Esophagus muscularis mucosa (tissue), 4 donors: Measurements from ENCODE around the gene PUDP. TPM values are rescaled to one million over a fixed set of nuclear protein-coding genes. Genes with fewer than 3 reads are reported as not detected.
A peak's percentile ranks its signal among the peaks of the same experiment; 100 is the strongest.

Experiments used
- DNase-seq: peaks from one replicate; pipeline ENCODE4 v3.0.0-alpha.2; 2017; ENCODE audit errors: extremely low spot score
- H3K27ac ChIP-seq, 4 donors: fragments of 200-600 bp; sonication (generic); replicated peaks in 1 of 4; 1 replicate in 3 of 4; 2 replicates in 1 of 4; pipeline ENCODE4 v1.5.1; 2016 to 2019; ENCODE audit warnings: mild to moderate bottlenecking in 1 of 4
- H3K27me3 ChIP-seq, 4 donors: fragments of 200-600 bp; sonication (generic); one replicate each; pipeline versions ENCODE4 v1.5.1 to v1.6.0; 2016 to 2019
- H3K36me3 ChIP-seq, 4 donors: fragments of 200-600 bp; sonication (generic); one replicate each; pipeline ENCODE4 v1.5.1; 2016 to 2019
- H3K4me1 ChIP-seq, 4 donors: fragments of 200-600 bp; sonication (generic); one replicate each; pipeline ENCODE4 v1.5.1; 2016 to 2019
- H3K4me3 ChIP-seq, 4 donors: fragments of 200-600 bp; sonication (generic); 1 replicate in 2 of 4; 2 replicates in 2 of 4; pipeline ENCODE4 v1.5.1; 2016 to 2019; ENCODE audit warnings: mild to moderate bottlenecking in 4 of 4, moderate library complexity in 1 of 4
- H3K9me3 ChIP-seq, 4 donors: fragments of 200-600 bp; sonication (generic); 1 replicate in 3 of 4; 2 replicates in 1 of 4; pipeline ENCODE4 v1.5.1; 2016 to 2019
- CTCF ChIP-seq, 3 experiments: fragments of 200-600 bp in 2 of 3; fragments of 450-650 bp in 1 of 3; sonication (generic) in 2 of 3; IDR thresholded peaks; one replicate each; pipeline ENCODE4 v1.5.1; 2017 to 2019; ENCODE audit warnings: antibody characterized with exemption in 3 of 3, mild to moderate bottlenecking in 2 of 3, moderate library complexity in 1 of 3
- EP300 ChIP-seq: sonication (generic); formaldehyde crosslinking; IDR thresholded peaks from one replicate; pipeline ENCODE4 v1.6.1; 2017; ENCODE audit warnings: antibody characterized with exemption
- POLR2A ChIP-seq: fragments of 450-650 bp; IDR thresholded peaks from one replicate; pipeline ENCODE4 v1.6.1; 2017; ENCODE audit warnings: antibody characterized with exemption, moderate library complexity, mild to moderate bottlenecking, low read depth
- POLR2AphosphoS5 ChIP-seq, 2 donors: sonication (generic); formaldehyde crosslinking; IDR thresholded peaks; one replicate each; pipeline ENCODE4 v1.6.1; 2017; ENCODE audit warnings: antibody characterized with exemption in 2 of 2
- WGBS: methylation state at CpG from one replicate; pipeline ENCODE4 v1.1.5; 2018; 5-methylcytosine and 5-hydroxymethylcytosine counted together
- intact Hi-C: fragments of 100-400 bp; cut with DNase I; formaldehyde crosslinking; loops from one replicate; pipeline ENCODE4 v1.15.1; 2023
- total RNA-seq, 4 donors: library from RNA; depleted of rRNA; stranded (reverse); fragments of >200 nt; gene quantifications; one replicate each; pipeline versions ENCODE4 v1.1.0 to v1.2.1, GENCODE V29; 2016

The PUDP gene
- total RNA-seq, 4 donors from 2014 or later: 5.6 to 14.2 (median 9.1) TPM

GRCh38 chrX:7134981-7135380 lies 13.0 kb downstream of the PUDP start:
- DNase-seq: no peak
- intact Hi-C loops: no loop called here
- TF ChIP-seq EP300: no peak
- TF ChIP-seq CTCF (IDR thresholded peaks at IDR 0.05): no peak
- Histone ChIP-seq H3K27ac (no peak overlapping the region), H3K4me1 (peaks cover 0 to 21% (median 9%) of the 10 kb centered on the region in 4 donors), H3K4me3 (no peak overlapping the region), H3K9me3 (no peaks in the 10 kb centered on the region), H3K36me3 (no peaks in the 10 kb centered on the region), H3K27me3 (no peaks in the 10 kb centered on the region)
- WGBS: 88% methylated on average over 2 of the region's 2 CpGs

GRCh38 chrX:7133050-7133440 lies 14.9 kb downstream of the PUDP start:
- H3K4me1 ChIP-seq: peaks cover 0 to 21% (median 9%) of the 10 kb centered on the region in 4 donors
- no peak overlapping the region for H3K4me3 ChIP-seq
- H3K36me3 ChIP-seq: no peaks in the 10 kb centered on the region
- no peaks in the 10 kb centered on the region for H3K9me3 ChIP-seq
- intact Hi-C loops: no loop called here
- WGBS: 54% methylated on average over 8 of the region's 8 CpGs
- no peaks in the 10 kb centered on the region for H3K27me3 ChIP-seq
- H3K27ac ChIP-seq: peak overlapping the region in 1 of 4 donors; percentile 17
- no peak for DNase-seq
- no peak for TF ChIP-seq CTCF (IDR thresholded peaks at IDR 0.05)

- no peak for DNase-seq
- TF ChIP-seq EP300 (no peak), CTCF (IDR thresholded peaks at IDR 0.05) (no peak), POLR2A (no peak)
- no peaks in the 10 kb centered on the region for H3K27me3 ChIP-seq
These were observed 15.5 kb downstream of the PUDP start for GRCh38 chrX:7132335-7133049.

GRCh38 chrX:7131621-7132020 lies 16.3 kb downstream of the PUDP start:
- Histone ChIP-seq H3K4me1 (peaks cover 0 to 21% (median 9%) of the 10 kb centered on the region in 4 donors), H3K27me3 (no peaks in the 10 kb centered on the region), H3K4me3 (no peak overlapping the region), H3K9me3 (no peaks in the 10 kb centered on the region), H3K36me3 (no peaks in the 10 kb centered on the region), H3K27ac (no peak overlapping the region)
- intact Hi-C loops: no loop called here
- 95% methylated on average over 13 of the region's 13 CpGs for WGBS
- DNase-seq: no peak
- TF ChIP-seq EP300 (no peak), POLR2A (no peak), CTCF (IDR thresholded peaks at IDR 0.05) (no peak), POLR2AphosphoS5 (IDR thresholded peaks at IDR 0.05) (no peak)

More at GRCh38 chrX:7132335-7133049, 15.5 kb downstream of the PUDP start:
- Histone ChIP-seq H3K9me3 (no peaks in the 10 kb centered on the region), H3K4me1 (peaks cover 0 to 21% (median 9%) of the 10 kb centered on the region in 4 donors), H3K36me3 (no peaks in the 10 kb centered on the region), H3K27ac (peak overlapping the region in 1 of 4 donors; percentile 17), H3K4me3 (no peak overlapping the region)
- 81% methylated on average over 3 of the region's 3 CpGs for WGBS
- intact Hi-C loops: no loop called here

- peaks cover 0 to 1% (median 0%) of the 10 kb centered on the region in 4 donors for H3K4me1 ChIP-seq
- no peak for DNase-seq
- no peak overlapping the region for H3K27ac ChIP-seq
- 92% methylated on average over 2 of the region's 2 CpGs for WGBS
- no peaks in the 10 kb centered on the region for H3K9me3 ChIP-seq
- intact Hi-C loops: no loop called here
- no peak overlapping the region for H3K4me3 ChIP-seq
- no peaks in the 10 kb centered on the region for H3K27me3 ChIP-seq
- TF ChIP-seq EP300 (no peak), POLR2A (no peak), CTCF (IDR thresholded peaks at IDR 0.05) (no peak), POLR2AphosphoS5 (IDR thresholded peaks at IDR 0.05) (no peak)
- H3K36me3 ChIP-seq: no peaks in the 10 kb centered on the region
These were observed 20.9 kb downstream of the PUDP start for GRCh38 chrX:7127056-7127455.
